Stimulated activated effector memory CD8-positive, alpha-beta T cell treated with anti-CD3 and anti-CD28 coated beads, Interleukin-12 subunit alpha, Interleukin-12 subunit beta, amount 100 ng/mL, for 72 hours (primary cell): ENCODE data around the gene CMC1.
"Not testable (repeated sequence)": the region's sequence is repeated elsewhere in the genome, so short reads cannot be mapped to it uniquely, and the experiment has no call there.

ENCODE experiments used
- ATAC-seq: fragments of 150-1000 bp; cut with Tn5 transposase; 2 replicates; pipeline ENCODE4 v1.10.0; 2021
- DNase-seq, 2 donors: peaks; one replicate each; pipeline ENCODE4 v3.0.0; 2021 to 2022; ENCODE audit warnings: low spot score in 2 of 2
- H3K27ac Mint-ChIP-seq: one replicate; pipeline ENCODE4 v1.8.0; 2022; ENCODE audit warnings: mild to moderate bottlenecking, mixed read lengths
- H3K36me3 Mint-ChIP-seq: one replicate; pipeline ENCODE4 v1.8.0; 2022; ENCODE audit warnings: mild to moderate bottlenecking, mixed read lengths
- H3K4me1 Mint-ChIP-seq: one replicate; pipeline ENCODE4 v1.8.0; 2022; ENCODE audit warnings: mixed read lengths
- H3K4me3 Mint-ChIP-seq: one replicate; pipeline ENCODE4 v1.8.0; 2022; ENCODE audit warnings: mild to moderate bottlenecking, mixed read lengths
- H3K9me3 Mint-ChIP-seq: one replicate; pipeline ENCODE4 v1.8.0; 2022; ENCODE audit warnings: mixed read lengths

Gene CMC1

GRCh38 chr3:28268989-28269388, 27.6 kb downstream of the CMC1 start:
- Mint-ChIP-seq H3K36me3 (peaks cover 35% of the 10 kb centered on the region), H3K27ac (no peak overlapping the region), H3K4me3 (no peak overlapping the region), H3K4me1 (peaks cover 12% of the 10 kb centered on the region), H3K9me3 (peaks cover 18% of the 10 kb centered on the region)
- no peak for ATAC-seq
- no peak for DNase-seq

GRCh38 chr3:28269884-28270283, 28.5 kb downstream of the CMC1 start:
- Mint-ChIP-seq H3K36me3 (peaks cover 34% of the 10 kb centered on the region), H3K4me1 (peaks cover 18% of the 10 kb centered on the region), H3K9me3 (peaks cover 21% of the 10 kb centered on the region)
- DNase-seq, H3K27ac Mint-ChIP-seq, H3K4me3 Mint-ChIP-seq, ATAC-seq: not testable (repeated sequence)

DNA sequence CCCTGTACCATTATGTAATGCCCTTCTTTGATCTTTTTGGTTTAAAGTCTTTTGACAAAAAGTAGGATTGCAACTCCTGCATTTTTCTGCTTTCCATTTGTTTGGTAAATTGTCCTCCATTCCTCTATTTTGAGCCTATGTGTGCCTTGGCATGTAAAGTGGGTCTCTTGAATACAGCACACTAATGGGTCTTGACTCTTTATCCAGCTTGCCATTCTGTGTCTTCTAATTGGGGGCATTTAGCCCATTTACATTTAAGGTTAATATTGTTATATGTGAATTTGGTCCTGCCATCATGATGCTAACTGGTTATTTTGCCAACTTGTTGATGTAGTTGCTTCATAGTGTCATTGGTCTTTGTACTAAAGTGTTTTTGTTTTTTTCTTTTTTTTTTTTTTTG, 32.4 kb downstream of the CMC1 start:
- Mint-ChIP-seq H3K4me3 (no peak overlapping the region), H3K9me3 (peaks cover 21% of the 10 kb centered on the region), H3K27ac (no peak overlapping the region), H3K36me3 (peaks cover 34% of the 10 kb centered on the region), H3K4me1 (peaks cover 30% of the 10 kb centered on the region)
- DNase-seq (no peak), ATAC-seq (no peak)

- Mint-ChIP-seq H3K9me3 (peaks cover 4% of the 10 kb centered on the region), H3K27ac (no peak overlapping the region), H3K4me3 (no peak overlapping the region), H3K36me3 (peaks cover 21% of the 10 kb centered on the region), H3K4me1 (peaks cover 18% of the 10 kb centered on the region)
- ATAC-seq = no peak
- no peak for DNase-seq
Measured at GRCh38 chr3:28278918-28279317, 37.5 kb downstream of the CMC1 start.

- H3K4me1 Mint-ChIP-seq = peaks cover 13% of the 10 kb centered on the region
- DNase-seq (no peak), ATAC-seq (no peak)
- H3K27ac Mint-ChIP-seq = no peak overlapping the region
- H3K36me3 Mint-ChIP-seq = peaks cover 16% of the 10 kb centered on the region
- no peaks in the 10 kb centered on the region for H3K9me3 Mint-ChIP-seq
- no peak overlapping the region for H3K4me3 Mint-ChIP-seq
Measured at GRCh38 chr3:28279770-28280169, 38.4 kb downstream of the CMC1 start.

GRCh38 chr3:28280781-28281180, 39.4 kb downstream of the CMC1 start:
- ATAC-seq (no peak), DNase-seq (no peak)
- Mint-ChIP-seq H3K36me3 (peaks cover 9% of the 10 kb centered on the region), H3K9me3 (no peaks in the 10 kb centered on the region), H3K4me3 (no peak overlapping the region), H3K27ac (no peak overlapping the region), H3K4me1 (peaks cover 18% of the 10 kb centered on the region)

- Mint-ChIP-seq H3K4me1 (peaks cover 38% of the 10 kb centered on the region), H3K4me3 (peak overlapping the region; percentile 34), H3K36me3 (peaks cover 5% of the 10 kb centered on the region), H3K27ac (no peak overlapping the region), H3K9me3 (no peaks in the 10 kb centered on the region)
- ATAC-seq = peak; percentile 77
- DNase-seq = no peak
Measured at GRCh38 chr3:28286595-28286994, 45.2 kb downstream of the CMC1 start.

- Mint-ChIP-seq H3K4me3 (peak overlapping the region; percentile 34), H3K27ac (no peak overlapping the region), H3K36me3 (peaks cover 8% of the 10 kb centered on the region), H3K4me1 (peaks cover 41% of the 10 kb centered on the region), H3K9me3 (no peaks in the 10 kb centered on the region)
- peak; percentile 45 for ATAC-seq
- no peak for DNase-seq
Measured at GRCh38 chr3:28287046-28287445, 45.6 kb downstream of the CMC1 start.

GRCh38 chr3:28290863-28291300, 49.5 kb downstream of the CMC1 start:
- Mint-ChIP-seq H3K9me3 (no peaks in the 10 kb centered on the region), H3K36me3 (peaks cover 28% of the 10 kb centered on the region), H3K4me1 (peaks cover 46% of the 10 kb centered on the region), H3K27ac (peak overlapping the region; percentile 79), H3K4me3 (peak overlapping the region; percentile 64)
- peak in 1 of 2 donors; percentile 55 for DNase-seq
- peak; percentile 80 for ATAC-seq

DNA sequence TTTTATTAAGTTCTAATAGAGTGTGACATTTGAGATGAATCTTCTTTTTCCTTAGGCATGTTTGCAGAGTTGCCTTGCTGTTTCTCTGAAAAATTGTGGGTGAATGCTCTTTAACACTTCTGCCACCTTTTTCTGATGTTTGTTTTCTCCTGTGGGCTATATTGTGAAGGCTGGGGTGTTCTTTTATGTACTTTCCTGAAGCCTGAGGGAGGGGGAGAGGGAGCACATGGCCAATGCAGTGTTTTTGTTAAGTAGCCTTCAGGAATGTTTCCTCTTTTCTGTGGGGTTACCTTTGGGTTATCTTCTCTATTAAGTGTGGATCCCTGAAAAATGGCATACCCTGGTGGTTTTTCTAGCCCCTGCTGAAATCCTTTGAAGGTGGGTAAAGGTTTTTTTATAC, 50.2 kb downstream of the CMC1 start:
- DNase-seq = no peak
- no peak for ATAC-seq
- Mint-ChIP-seq H3K36me3 (peaks cover 28% of the 10 kb centered on the region), H3K9me3 (no peaks in the 10 kb centered on the region), H3K4me1 (peaks cover 42% of the 10 kb centered on the region), H3K4me3 (peak overlapping the region; percentile 64), H3K27ac (peak overlapping the region; percentile 79)

DNA sequence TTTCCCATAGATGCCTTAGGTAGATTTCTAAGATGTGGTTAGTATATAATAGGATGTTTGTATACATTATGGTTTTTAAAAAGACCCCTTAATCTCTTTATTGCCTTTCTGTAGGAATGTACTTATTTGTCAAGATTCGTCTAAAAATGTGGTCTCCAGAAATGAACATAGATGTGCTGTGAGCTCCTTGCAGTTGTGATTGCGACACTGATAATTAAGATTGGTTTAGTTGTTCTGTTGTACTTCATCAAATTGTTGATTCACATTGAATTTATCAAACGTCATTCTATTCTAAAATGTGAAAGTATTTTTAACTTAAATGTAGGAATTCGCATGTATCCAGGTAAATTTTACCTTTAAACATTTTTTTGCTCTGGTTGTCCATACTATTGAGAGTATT, 51.2 kb downstream of the CMC1 start:
- Mint-ChIP-seq H3K4me1 (peaks cover 41% of the 10 kb centered on the region), H3K4me3 (peak overlapping the region; percentile 64), H3K9me3 (no peaks in the 10 kb centered on the region), H3K36me3 (peaks cover 28% of the 10 kb centered on the region), H3K27ac (peak overlapping the region; percentile 79)
- no peak for ATAC-seq
- DNase-seq = no peak

- H3K9me3 Mint-ChIP-seq = no peaks in the 10 kb centered on the region
- H3K4me3 Mint-ChIP-seq = peak overlapping the region; percentile 64
- H3K36me3 Mint-ChIP-seq = peaks cover 28% of the 10 kb centered on the region
- peaks cover 41% of the 10 kb centered on the region for H3K4me1 Mint-ChIP-seq
- peak; percentile 87 for ATAC-seq
- DNase-seq = no peak
- peak overlapping the region; percentile 82 for H3K27ac Mint-ChIP-seq
Measured at GRCh38 chr3:28294667-28295413, 53.4 kb downstream of the CMC1 start.

GRCh38 chr3:28295898-28296490, 54.6 kb downstream of the CMC1 start:
- H3K36me3 Mint-ChIP-seq = peaks cover 30% of the 10 kb centered on the region
- H3K9me3 Mint-ChIP-seq = no peaks in the 10 kb centered on the region
- peaks cover 40% of the 10 kb centered on the region for H3K4me1 Mint-ChIP-seq
- ATAC-seq (no peak), DNase-seq (no peak)
- H3K27ac Mint-ChIP-seq = peak overlapping the region; percentile 82
- H3K4me3 Mint-ChIP-seq = peak overlapping the region; percentile 64

DNA sequence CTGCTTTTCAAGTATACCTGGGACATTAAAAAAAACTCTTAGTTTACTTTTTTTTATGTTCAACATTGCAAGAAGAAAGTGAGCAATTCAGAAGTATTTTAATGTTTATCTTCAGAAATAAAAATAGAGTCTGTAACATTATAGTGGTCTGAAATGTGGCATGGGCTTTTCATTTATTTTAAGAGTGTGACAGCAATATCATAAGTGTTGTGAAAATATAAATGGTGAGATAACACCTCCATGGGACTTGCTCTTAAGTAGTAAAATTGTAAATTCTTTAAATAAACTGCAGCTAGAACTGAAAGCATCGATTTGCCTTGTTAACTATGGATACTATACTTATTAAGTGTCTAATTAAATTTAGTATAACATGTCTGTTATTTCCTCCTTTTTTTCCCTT, 58.3 kb downstream of the CMC1 start:
- peaks cover 25% of the 10 kb centered on the region for H3K4me1 Mint-ChIP-seq
- no peak for ATAC-seq
- no peak for DNase-seq
- H3K4me3 Mint-ChIP-seq = peak overlapping the region; percentile 8
- H3K9me3 Mint-ChIP-seq = no peaks in the 10 kb centered on the region
- H3K36me3 Mint-ChIP-seq = peaks cover 16% of the 10 kb centered on the region
- H3K27ac Mint-ChIP-seq = peak overlapping the region; percentile 87

DNA sequence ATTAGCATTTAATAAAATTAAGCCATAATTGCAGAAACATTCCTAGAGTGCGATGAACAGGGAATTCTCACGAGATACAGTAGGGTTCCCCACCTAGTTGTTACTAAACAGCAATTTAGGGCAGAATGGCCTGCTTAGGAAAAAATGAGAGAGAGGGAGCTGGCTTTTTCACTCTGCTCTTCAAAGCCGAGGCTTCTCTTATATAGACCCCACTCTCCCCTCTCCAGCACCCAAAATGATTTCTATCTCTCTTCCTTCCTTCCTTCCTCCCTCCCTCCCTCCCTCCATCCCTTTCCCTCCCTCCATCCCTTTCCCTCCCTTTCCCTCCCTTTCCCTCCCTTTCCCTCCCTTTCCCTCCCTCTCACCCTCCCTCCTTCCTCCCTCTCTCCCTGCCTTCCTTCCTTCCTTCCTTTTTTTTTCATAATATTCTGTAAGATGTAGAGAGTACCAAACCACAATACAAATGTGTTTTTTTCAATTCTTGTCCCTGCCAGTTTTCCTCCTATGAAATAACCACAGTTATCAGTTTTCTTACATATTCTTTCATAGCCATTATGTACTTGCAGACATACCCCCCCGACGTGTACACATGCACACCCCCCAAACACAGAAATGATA, 59.0 kb downstream of the CMC1 start:
- ATAC-seq (no peak), DNase-seq (no peak)
- peaks cover 24% of the 10 kb centered on the region for H3K4me1 Mint-ChIP-seq
- H3K36me3 Mint-ChIP-seq = peaks cover 8% of the 10 kb centered on the region
- no peaks in the 10 kb centered on the region for H3K9me3 Mint-ChIP-seq
- H3K27ac Mint-ChIP-seq = peak overlapping the region; percentile 87
- peak overlapping the region; percentile 58 for H3K4me3 Mint-ChIP-seq

- ATAC-seq (no peak), DNase-seq (no peak)
- Mint-ChIP-seq H3K4me3 (no peak overlapping the region), H3K9me3 (no peaks in the 10 kb centered on the region), H3K27ac (peak overlapping the region; percentile 58), H3K36me3 (peaks cover 6% of the 10 kb centered on the region), H3K4me1 (peaks cover 25% of the 10 kb centered on the region)
Measured at GRCh38 chr3:28301688-28302087, 60.3 kb downstream of the CMC1 start.
